Right lobe of liver (tissue), 6 donors: ENCODE results near the gene CSF1R. TPM values are rescaled to one million over a fixed set of nuclear protein-coding genes. Genes with fewer than 3 reads are reported as not detected.
A peak's percentile ranks its signal among the peaks of the same experiment; 100 is the strongest.

Source experiments
- ATAC-seq, 4 donors: fragments of 200-7000 bp; cut with Tn5 transposase; one replicate each; pipeline ENCODE4 v1.9.1; 2020; ENCODE audit warnings: mild to moderate bottlenecking in 4 of 4, moderate library complexity in 4 of 4
- DNase-seq, 3 donors: peaks; one replicate each; pipeline ENCODE4 v3.0.0-alpha.2; 2020
- H3K27ac ChIP-seq, 3 donors: fragments of 200-600 bp; one replicate each; pipeline ENCODE4 v1.8.0; 2022
- H3K27me3 ChIP-seq, 2 donors: fragments of 200-600 bp; one replicate each; pipeline ENCODE4 v1.8.0; 2022
- H3K36me3 ChIP-seq, 4 donors: fragments of 200-600 bp; sonication (generic) in 1 of 4; one replicate each; pipeline versions ENCODE4 v1.5.1 to v1.8.0; 2017 to 2022; ENCODE audit warnings: control low read depth in 1 of 4
- H3K4me1 ChIP-seq, 4 donors: fragments of 200-600 bp; sonication (generic) in 1 of 4; one replicate each; pipeline versions ENCODE4 v1.5.1 to v1.8.0; 2017 to 2022; ENCODE audit warnings: control low read depth in 1 of 4
- H3K4me3 ChIP-seq, 3 donors: fragments of 200-600 bp; one replicate each; pipeline ENCODE4 v1.8.0; 2022
- H3K9me3 ChIP-seq, 4 donors: fragments of 200-600 bp; sonication (generic) in 1 of 4; one replicate each; pipeline versions ENCODE4 v1.5.1 to v1.8.0; 2017 to 2022; ENCODE audit warnings: control low read depth in 1 of 4
- POLR2A ChIP-seq: fragments of 450-650 bp; IDR thresholded peaks from one replicate; pipeline ENCODE4 v1.6.1; 2017; ENCODE audit warnings: antibody characterized with exemption, mild to moderate bottlenecking
- WGBS: methylation state at CpG from one replicate; pipeline ENCODE4 v1.1.6; 2018; ENCODE audit warnings: low coverage, low lambda C conversion rate; ENCODE audit not compliant: insufficient coverage; ENCODE audit errors: missing lambda C conversion rate; 5-methylcytosine and 5-hydroxymethylcytosine counted together
- intact Hi-C, 2 donors: fragments of 100-400 bp; cut with DNase I; formaldehyde crosslinking; loops; one replicate each; pipeline versions ENCODE4 v1.11.2 to v1.14.1; 2022
- total RNA-seq, 6 experiments: library from RNA; depleted of rRNA in 2 of 6; stranded (reverse); fragments of >200 nt in 2 of 6; fragmentation: NEBNext Ultra II Directional in 3 of 6; extraction: Animal tissue kit (Norgen Biotek cat#: 25700) in 3 of 6; gene quantifications; one replicate each; pipeline versions ENCODE4 v1.1.0 to v1.2.4, GENCODE V29; 2016 to 2023
- TF ChIP-seq, protein P1 (sequence below), 4 donors: fragments of 200-600 bp in 3 of 4; fragments of 450-650 bp in 1 of 4; IDR thresholded peaks; one replicate each; pipeline versions ENCODE4 v1.5.1 to v1.8.0; 2016 to 2022; ENCODE audit warnings: antibody characterized with exemption in 4 of 4, mild to moderate bottlenecking in 2 of 4
- donor health status: DM: no; HTN: yes; CAD: no.
- donor health status: DM: no; HTN: no; CAD: no.
- donor health status: DM: no; HTN: no; CAD: no.
- donor health status: DM: no; HTN: yes; CAD: no.
- donor health status: DM: no; HTN: yes; CAD: no.

Gene CSF1R
- total RNA-seq, 6 experiments from 2014 or later: 13.0 to 45.1 (median 16.3) TPM

DNA sequence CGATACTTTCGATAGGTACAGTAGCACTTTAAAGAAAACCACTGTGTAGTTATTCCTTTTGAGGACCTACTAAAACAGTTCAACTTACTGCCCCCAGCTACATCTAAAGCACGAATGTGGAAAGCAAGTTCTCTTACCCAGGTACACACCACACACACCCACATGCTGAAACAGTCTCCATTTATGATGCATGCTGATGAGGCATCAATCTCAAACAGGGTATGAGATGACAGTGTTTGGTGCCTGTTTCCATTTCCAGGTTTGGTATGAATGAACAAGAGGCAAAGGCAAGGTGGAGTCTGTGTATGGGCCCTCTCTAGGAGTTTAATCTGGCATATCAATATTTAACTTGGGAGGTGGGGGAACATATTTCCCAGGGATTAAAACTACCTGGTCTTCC, 71.9 kb downstream of the CSF1R start:
- H3K4me1 ChIP-seq: no peaks in the 10 kb centered on the region
- H3K27ac ChIP-seq: no peak overlapping the region
- DNase-seq: no peak
- WGBS: 95% methylated on average over 3 of the region's 3 CpGs
- H3K9me3 ChIP-seq: peaks cover 0 to 3% (median 0%) of the 10 kb centered on the region in 4 donors
- no peak overlapping the region for H3K4me3 ChIP-seq
- H3K27me3 ChIP-seq: no peaks in the 10 kb centered on the region
- intact Hi-C loops: no loop called here
- H3K36me3 ChIP-seq: peaks cover 0 to 73% (median 32%) of the 10 kb centered on the region in 4 donors
- no peak for TF ChIP-seq POLR2A
- TF ChIP-seq, protein P1, sequence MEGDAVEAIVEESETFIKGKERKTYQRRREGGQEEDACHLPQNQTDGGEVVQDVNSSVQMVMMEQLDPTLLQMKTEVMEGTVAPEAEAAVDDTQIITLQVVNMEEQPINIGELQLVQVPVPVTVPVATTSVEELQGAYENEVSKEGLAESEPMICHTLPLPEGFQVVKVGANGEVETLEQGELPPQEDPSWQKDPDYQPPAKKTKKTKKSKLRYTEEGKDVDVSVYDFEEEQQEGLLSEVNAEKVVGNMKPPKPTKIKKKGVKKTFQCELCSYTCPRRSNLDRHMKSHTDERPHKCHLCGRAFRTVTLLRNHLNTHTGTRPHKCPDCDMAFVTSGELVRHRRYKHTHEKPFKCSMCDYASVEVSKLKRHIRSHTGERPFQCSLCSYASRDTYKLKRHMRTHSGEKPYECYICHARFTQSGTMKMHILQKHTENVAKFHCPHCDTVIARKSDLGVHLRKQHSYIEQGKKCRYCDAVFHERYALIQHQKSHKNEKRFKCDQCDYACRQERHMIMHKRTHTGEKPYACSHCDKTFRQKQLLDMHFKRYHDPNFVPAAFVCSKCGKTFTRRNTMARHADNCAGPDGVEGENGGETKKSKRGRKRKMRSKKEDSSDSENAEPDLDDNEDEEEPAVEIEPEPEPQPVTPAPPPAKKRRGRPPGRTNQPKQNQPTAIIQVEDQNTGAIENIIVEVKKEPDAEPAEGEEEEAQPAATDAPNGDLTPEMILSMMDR (IDR thresholded peaks at IDR 0.05): no peak
- ATAC-seq: no peak

- ATAC-seq (no peak), DNase-seq (no peak)
- intact Hi-C loops: no loop called here
- Histone ChIP-seq H3K27ac (no peak overlapping the region), H3K27me3 (no peaks in the 10 kb centered on the region), H3K4me3 (no peak overlapping the region), H3K9me3 (peaks cover 0 to 3% (median 0%) of the 10 kb centered on the region in 4 donors), H3K36me3 (peaks cover 0 to 68% (median 30%) of the 10 kb centered on the region in 4 donors), H3K4me1 (no peaks in the 10 kb centered on the region)
- TF ChIP-seq, protein P1 (IDR thresholded peaks at IDR 0.05): no peak
- 100% methylated on average over 4 of the region's 4 CpGs for WGBS
Observed at GRCh38 chr5:150013931-150014330, 72.4 kb downstream of the CSF1R start.

DNA sequence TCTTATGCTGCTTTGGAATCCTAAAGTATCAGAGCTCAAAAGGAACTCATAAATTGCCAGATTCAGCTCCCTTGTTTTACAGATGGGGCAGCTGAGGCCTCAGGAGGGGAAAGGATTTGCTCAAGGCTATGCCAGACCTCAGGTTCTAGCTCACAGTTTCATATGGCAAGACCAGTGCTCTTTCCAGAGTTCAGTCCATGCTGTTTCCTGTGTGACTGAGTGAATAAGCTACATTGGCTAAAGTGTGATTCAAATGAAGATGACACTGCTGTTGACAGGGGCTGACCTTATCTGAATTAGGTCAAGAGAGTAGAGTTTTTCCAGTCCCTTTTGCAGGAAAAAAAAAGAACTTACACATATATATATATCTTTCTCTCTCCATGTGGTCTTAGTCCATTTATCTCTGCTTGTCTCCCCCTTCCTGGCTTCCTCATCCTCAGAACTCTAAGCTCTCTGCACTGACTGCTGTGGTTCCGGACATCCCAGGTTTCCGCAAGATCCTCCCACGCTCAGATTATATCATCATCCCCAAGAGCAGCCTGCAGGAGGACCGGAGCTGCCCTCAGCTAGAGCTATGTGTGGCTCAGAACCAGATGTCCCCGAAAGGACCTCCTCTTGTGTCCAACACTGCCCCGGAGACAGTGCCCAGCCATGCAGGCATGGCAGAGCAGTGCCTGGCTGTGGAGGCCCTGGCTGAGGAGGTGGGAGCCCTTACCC, 76.5 kb downstream of the CSF1R start:
- H3K4me1 ChIP-seq: no peaks in the 10 kb centered on the region
- no peak overlapping the region for H3K27ac ChIP-seq
- peak in 2 of 4 donors; percentile 26 to 40 for ATAC-seq
- 92% methylated on average over 4 of the region's 6 CpGs for WGBS
- intact Hi-C loops: no loop called here
- TF ChIP-seq POLR2A: no peak
- TF ChIP-seq, protein P1 (IDR thresholded peaks at IDR 0.05): no peak
- H3K4me3 ChIP-seq: no peak overlapping the region
- no peaks in the 10 kb centered on the region for H3K27me3 ChIP-seq
- no peaks in the 10 kb centered on the region for H3K9me3 ChIP-seq
- peaks cover 0 to 72% (median 29%) of the 10 kb centered on the region in 4 donors for H3K36me3 ChIP-seq
- DNase-seq: no peak

GRCh38 chr5:150007050-150007449, 79.3 kb downstream of the CSF1R start:
- H3K27me3 ChIP-seq: no peaks in the 10 kb centered on the region
- DNase-seq: no peak
- TF ChIP-seq, protein P1 (IDR thresholded peaks at IDR 0.05): no peak
- TF ChIP-seq POLR2A: no peak
- intact Hi-C loops: no loop called here
- no peak for ATAC-seq
- no peak overlapping the region for H3K27ac ChIP-seq
- no peak overlapping the region for H3K4me3 ChIP-seq
- H3K4me1 ChIP-seq: peaks cover 0 to 4% (median 1%) of the 10 kb centered on the region in 4 donors
- H3K9me3 ChIP-seq: no peaks in the 10 kb centered on the region
- H3K36me3 ChIP-seq: peaks cover 0 to 47% (median 15%) of the 10 kb centered on the region in 4 donors
